ENCODE measurements around the gene PRDM1.

DNA sequence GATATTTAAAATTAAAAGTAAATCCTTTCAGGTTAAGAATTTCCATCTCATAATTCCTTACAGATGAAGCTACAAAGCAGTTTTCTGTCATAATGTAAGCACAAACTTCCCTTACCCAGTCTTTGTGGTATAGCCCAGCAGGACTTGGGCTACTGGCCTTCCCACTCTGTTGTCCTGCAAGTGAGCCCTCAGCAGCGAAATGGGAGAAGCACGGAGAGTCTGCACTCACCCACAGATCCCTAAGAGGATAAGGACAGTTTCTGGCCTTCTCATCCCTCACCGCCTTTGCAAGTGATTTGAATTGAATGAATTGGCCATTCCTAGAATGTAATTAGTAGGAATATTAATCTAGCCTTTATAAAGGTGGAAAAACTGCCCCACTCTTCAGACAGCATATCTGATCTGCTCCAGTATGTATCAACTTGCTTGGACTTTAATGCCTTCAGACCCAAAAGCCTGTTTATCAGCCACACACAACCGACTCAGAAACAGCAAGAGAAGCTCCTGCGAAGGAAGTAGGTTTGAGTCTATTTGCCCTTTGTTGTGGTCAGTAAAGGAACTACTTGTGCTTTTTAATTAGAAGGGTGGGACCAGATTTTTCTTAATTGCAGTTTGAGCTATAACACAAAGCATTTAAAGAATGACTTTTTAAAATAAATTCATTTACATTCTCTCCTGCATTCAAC, 29.9 kb upstream of the PRDM1 start:
- TF ChIP-seq SUZ12 (IDR thresholded peaks at IDR 0.05; ENCODE audit: extremely low read depth, insufficient read depth, insufficient read length) (no peak), YY1 (IDR thresholded peaks at IDR 0.05; ENCODE audit: insufficient read depth, insufficient read length) (no peak)

Measured in NT2/D1 (cell line).